GM18868 (cell line): ENCODE data around the gene AOAH.

Experiments
- ATAC-seq: cut with Tn5 transposase; IDR thresholded peaks from one replicate; pipeline ENCODE4 v1.9.1; 2021; ENCODE audit warnings: mild to moderate bottlenecking, moderate library complexity; ENCODE audit not compliant: unreplicated experiment

The AOAH gene

DNA sequence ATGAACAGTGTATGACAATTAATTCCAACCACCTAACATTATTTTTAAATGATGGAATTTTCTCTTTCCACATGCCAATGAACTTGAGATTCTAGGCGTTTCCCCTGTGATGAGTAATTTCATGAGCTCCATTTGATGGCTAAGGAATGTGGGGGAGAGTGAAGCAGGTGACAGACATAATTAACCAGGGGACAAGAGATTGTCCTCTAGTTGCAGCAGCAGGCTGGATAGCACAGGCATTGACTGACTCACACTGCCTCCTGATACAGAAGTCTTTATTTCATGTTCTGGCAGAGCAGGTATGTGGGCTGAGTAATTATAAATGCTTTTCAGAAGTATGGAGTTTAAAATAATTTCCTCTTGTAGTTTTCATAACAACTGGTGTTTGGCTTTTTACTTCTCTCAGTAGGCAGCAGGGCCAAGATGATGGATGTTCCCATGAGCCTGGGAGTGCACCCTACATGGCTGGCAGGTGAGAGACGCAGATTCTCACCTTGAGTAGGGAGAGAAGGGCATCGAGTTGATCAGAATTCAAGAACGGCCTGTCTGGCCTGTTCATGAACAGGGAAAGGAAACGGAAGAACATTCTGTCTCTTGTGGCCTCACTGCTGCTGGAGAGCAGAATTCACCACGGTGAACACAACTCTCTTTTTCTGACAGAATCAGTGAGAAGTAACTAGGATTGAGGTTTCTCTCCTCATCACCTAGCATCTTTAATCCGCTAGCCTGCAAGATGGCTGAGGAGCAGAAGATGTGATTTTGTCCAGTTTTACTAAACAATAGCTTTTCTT lies 118.8 kb downstream of the AOAH start:
- ATAC-seq = no peak

DNA sequence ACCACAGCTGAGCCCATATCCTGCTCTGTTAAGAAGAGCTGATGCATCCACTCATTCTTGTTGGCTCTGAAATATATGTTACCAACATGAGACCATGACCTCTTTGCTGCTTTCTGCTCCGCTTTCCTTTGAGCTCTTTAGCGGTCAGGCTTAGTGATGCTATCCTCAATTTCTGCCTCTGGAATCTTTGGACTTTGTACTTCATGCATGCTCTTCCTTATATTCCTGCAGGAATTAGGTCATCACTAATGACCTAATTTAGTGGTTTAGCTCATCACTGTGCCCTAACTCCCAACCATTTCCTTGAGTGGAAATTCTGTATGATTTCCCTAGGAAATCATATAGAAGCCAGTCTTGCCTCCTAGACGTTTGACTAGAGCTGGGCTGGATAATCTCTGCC lies 119.5 kb downstream of the AOAH start:
- ATAC-seq = no peak

DNA sequence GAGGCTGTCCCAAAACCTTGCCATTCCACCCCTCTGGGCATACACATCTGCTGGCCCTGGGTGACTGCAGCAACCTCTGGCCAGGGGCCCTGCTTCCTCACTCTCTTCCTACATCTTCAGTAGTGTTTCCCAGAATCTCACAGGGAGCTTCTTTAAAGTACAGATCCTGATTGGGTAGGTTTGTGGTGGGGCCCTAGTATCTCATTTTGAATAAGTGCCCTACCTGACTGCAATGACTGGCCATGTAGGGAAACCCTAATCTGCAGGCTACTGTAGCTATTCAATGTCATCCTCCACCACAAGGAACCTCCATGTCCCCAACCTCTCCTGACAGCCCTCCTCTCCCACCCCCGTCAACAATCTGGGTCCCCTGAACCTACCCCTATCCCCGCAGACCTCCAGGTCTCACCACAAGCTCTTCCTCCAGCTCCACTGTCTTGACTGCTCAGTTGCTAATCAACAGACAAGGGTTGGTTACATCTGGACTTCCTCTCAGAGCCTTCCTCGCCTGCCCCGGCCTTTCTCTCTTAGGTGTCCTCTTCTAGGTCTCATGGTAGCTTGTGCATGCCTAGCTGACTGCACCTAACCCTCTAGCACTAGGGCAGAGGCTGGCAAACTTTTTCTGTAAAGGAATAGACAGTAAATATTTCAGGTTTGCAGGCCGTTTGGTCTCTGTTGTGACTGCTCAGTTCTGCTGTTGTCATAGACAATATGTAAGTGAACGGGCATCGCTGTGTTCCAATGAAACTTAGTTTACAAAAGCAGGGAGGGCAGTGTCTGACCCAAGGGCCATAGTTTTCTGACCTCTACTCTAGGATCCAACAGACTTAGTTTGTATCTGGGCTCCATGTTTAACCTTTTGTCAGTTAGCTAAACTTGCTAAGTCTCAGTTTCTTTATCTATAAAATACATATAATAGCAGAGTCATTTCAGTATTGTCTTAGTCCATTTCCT lies 121.1 kb downstream of the AOAH start:
- no peak for ATAC-seq

DNA sequence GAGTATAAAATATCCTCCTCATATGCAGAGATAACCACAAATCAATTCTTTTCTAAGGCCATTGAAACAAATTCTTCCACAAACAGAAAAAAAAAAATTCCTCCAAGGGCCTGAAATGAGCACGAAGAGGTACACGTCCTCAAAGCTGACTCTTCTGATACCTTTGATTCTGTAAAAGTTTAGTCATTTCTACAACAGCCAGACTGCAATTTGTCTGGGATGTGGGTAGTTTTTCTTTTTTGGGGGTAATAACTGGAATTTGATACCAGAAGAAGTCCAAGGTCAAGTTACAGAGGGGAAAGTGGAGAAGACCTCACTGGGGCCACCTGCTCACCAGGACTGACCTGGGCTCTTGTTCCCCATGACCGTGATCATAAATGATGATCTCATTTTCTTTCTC lies 121.8 kb downstream of the AOAH start:
- no peak for ATAC-seq

DNA sequence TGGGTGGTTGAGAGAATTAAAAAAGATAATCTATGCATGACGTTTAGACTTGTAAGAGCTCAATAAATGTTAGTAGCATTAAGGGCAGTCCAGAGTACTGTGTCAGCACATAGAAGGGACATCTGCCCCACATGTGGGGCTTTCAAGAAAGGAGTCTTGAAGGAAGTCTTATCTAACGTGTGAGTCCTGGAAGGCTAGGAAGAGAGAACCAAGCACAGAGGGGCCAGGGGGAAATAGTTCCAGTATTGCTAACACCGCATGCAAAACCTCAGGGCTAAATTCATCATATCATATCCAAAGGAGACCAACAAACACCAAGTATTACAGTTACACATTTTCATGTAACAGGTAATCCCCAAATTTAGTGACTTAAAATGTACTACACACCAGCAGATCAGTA lies 122.7 kb downstream of the AOAH start:
- ATAC-seq = no peak

DNA sequence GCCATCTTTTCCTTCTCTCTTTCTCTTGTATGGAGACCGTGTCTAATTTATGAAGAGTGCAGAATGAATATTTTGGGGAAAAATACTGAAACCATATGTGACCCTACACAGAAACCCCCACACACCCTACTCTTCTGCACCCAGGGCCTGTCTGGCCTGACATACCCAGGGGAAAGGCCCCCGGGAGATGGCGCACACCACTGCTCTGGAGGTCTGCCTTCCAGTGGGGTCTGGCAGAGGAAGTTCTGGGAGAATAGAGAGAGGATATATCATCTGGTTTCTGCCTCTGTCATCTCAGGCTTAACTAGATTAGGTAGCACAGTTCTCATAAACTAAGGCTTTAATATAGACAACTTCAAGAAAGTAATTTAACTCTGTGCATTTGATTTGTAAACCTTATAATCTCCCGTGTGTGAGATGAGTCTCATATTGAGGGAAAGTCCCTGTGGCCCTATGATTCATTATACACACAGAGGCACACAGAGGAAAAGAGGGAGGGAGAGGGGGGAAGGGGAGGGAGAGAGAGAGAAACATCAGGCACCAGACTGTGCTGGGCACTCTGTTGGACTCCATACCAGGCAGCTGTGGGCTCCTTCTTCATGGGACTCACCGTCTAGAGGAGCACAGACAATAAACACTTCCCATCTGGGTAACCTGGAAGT lies 123.3 kb downstream of the AOAH start:
- ATAC-seq = peak; percentile 78

DNA sequence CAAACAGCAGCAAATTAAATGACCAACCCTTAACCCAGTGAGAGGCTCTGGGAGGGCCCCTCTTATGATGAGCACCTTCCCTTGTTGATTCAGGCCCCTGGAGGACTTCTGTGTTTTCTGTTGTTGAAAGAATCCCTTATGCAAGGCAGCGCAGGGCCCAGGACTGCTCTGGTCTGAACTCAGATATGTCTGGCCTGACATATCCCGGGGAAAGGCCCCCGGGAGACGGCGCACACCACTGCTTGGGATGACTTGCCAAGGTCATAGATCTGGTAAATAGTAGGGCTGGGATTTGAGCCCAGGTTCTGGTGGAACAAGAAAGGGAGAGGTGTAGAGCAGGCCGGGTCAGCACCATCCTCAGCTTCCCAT lies 124.0 kb downstream of the AOAH start:
- no peak for ATAC-seq

DNA sequence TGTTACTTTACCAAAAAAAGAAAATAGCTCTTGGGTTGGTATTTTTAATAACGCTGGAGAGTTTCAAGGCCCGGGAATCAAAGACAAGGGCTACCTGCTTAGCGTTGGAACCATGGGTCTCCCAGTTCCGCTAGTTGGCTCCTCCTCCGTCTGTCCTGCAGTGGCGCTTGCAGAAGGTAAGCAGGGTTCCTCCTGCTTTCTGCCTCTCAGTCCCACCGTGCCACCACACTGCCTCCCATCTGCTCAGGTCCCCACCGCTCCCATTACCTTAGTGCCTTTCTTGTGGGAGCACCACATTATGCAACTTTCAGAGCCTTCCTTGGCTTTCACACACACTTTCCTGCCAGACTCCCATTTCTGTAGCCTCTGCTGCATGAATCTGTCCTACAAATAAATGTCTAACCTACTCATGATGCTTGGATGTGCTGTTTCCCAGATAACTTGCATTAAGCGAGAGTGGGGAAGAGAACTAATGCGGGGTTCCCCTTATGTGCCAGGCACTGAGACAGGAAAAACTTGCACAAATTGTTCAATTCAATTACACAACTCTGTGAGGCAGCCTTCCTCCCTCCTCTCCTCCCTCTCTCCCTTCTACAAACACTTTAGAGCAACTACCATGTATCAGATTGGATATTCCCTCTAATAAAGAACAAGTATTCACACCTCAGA lies 124.5 kb downstream of the AOAH start:
- no peak for ATAC-seq

DNA sequence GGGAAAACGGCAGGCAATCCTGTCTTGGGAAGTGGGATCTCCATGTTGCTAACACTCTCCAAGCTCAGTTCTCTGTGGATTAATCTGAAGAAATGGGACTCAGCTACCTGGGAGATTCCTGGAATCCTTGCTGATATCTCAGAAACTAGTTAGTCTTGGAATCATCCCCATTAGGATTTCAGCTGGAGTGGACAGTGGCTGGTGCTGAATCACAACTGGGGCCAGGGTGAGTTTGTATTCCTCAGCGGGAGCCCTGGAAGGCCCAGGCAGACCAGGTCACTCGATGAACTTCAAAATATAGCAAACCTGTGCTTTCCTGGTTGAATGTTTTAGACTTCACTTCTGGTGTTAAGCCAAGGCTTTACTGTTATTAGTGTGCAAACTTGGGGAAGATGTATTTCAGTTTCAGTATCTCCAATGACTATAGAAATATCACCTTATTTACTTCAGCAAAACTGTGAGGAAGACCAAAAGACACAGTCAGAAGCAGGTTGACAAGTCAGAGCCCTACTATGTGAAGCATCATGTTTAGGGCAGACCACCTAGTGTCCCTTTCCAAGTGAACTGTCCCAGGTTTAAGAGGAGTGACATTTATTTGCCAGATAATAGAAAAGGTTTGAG lies 126.1 kb downstream of the AOAH start:
- ATAC-seq = no peak

DNA sequence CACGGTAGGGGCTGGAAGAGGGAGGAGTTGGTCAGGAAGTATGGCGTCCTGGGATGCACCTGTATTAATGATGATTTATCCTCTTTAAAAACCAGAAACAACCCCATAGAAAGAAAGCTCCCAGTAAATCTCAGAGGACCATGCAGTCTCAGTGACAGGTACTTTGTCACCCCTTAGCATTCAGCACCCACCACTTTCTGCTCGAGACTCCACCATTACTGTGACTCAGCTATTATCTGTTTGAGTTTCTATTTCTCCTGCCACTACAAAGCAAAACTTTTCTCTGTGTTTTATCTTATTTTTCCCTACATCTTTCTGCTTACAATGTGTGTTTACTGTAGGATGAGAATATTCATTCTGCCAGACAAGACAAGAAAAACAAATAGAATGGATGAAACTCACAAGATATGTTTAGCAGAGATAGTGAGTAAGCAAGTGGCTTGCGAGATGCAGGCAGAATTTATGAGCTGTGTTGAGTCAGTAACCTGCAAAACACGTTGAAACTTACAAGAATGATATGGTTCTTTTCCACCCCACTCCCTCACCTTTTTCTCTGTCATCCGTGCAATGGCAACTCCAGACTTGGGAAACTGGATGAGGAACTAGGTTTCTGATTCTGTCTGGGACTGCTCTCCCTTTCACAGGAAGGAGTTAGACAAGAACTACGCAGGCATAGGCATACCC lies 127.1 kb downstream of the AOAH start:
- no peak for ATAC-seq

DNA sequence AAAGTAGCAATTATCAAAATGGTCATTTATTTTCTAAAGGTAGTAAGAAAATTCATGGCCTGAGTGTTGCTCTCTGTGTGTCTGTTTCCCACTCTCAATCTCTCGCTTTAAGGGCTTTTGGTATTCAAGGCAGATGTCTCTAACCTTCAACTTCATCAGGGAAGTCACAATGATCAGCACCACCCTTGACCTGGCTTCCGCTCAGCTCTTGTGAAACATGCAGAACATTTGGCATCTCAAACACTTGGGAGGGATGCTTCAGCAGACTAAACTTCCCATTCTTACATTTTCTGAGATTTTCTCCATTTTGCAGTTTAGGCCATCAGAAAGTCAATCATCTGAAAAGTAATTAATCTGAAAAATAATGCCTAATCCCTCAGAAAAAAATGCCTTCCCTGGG lies 129.8 kb downstream of the AOAH start:
- ATAC-seq = no peak

DNA sequence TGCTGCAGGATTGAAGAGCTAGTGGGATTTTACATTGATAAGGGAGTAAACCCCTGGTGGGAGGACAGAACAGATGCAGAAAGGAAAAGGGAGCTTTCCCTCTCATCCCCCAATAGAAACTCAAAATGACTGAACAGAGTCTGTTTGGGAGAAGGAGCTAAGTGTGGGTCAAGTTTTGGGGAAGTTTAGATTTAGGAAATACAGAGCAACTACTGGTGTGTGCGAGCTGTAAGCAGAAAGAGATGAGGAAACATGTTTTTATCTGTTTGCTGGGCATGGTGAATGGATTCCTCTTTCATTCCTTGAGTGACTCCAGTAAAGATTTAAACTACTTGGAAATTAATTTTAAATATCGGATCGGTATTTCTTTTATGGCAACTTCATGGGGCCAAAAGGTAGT lies 132.7 kb downstream of the AOAH start:
- ATAC-seq = no peak

DNA sequence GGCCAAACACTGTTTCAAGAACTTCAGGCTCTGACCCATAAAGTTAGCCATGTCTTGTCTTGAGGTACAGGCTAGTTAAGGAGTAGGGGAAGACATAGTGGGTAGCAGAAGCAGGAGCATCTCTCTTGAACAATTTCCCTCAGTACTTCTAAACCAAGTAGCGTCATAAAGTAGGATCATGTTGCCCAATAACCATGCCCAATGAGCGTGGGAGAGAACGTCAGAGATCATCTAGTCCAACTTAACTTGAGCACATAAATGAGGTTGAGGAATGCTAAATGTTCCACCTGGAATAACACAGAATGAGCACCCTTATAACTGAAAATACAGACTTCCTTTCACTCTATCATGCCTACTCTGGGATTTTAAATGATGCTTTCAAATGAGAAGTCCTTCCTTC lies 134.9 kb downstream of the AOAH start:
- ATAC-seq = no peak

DNA sequence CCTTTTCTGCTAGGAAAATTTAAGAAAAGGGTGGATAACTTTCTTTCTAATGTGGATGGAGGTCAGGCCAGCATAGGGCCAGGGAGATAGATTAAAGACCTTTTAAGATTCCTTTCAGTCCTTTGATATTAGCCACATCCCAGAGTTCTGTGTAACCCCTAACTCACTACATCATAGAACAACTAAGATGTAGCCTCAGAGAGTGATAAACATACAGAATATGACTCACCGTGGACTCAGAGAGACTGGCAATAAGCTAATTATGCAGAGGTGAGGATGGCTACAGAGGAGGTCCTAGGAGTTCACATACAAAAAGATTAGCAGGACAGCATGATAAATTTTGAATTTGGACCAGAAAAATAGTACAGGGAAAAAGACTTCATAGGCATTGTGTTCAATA lies 141.0 kb downstream of the AOAH start:
- no peak for ATAC-seq

DNA sequence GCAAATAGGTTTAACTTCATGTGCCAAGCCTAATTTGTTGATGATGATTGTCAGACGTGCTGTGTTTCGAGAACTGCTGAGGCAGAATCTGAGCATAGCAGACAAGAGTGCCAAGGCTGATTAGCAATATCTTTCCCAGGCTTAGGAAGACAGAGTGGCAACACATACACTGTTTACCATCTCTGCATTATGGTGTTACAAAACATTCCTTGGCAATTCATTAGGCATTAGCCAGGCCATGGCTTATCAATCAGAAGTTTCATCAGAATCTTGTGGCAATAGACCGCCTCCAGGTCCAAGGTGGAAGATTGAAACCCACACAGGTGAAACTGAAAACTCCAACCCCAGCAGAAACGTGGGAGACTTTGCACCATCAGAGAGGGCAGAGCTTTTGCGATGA lies 148.5 kb downstream of the AOAH start:
- no peak for ATAC-seq

DNA sequence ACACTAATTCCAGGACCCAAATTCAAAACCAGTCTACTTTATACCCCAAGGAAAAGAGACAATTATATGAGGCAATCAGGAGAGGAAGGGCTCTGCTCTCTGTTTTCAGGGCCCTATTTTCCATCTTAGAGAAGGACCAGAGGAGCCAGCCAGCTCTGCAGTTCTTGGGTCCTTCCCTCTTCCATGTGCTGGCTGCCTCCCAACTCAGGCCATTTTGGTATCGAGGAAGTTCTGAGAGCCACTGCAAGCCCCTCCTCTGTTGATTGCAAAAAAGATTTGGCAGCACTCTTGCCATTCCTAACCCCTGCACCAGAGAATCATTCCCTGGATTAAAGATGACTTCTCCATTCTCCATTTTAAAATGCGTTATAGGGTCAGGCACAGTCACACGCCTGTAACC lies 151.2 kb downstream of the AOAH start:
- ATAC-seq = no peak

DNA sequence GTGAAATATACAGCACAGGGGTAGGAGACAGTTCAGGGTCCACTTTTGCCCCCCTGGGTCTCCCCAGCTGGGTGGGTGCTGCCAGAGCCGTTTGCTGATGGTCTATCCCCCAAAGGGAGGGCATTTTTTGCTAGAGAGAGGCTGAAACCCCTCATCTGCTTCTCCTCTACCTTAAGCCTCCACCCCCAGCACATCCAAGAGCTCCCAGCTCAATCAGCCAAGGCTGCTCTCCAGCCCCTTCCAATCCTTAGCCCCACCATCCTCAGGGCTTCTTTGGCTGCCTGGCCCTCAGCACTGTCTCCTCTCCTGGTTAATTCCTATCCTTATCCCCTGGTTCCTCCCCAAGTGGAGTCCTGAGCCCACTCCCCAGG lies 153.1 kb downstream of the AOAH start:
- ATAC-seq = no peak

DNA sequence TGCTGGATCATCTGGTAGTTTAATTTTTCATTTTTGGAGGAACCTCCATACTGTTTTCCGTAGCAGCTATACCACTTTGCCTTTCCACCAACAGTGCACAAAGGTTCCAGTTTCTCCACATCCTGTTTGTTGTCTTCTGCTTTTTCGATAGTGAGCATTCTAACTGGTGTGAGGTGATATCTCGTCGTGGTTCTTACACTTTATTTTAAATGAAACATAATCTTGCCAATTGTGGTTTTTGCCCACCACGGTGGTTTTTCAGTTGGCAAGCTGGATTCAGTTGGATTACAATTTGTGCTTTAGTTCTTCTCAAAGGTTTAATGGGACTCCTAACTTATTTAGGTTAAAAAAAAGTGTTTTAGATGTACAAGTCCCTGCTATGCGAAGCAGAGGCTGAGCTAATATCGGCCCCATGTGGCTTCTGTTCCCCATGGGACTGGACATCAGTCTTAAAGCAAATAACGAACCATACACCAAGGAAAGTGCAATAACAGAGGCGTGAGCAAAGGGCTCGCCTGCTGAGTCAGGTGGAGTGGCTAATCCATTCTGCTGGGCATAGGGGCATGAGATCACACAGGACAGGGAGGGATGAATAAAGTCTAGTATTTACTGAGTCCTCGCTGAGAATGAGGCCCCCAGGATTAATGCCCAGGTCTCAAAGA lies 153.6 kb downstream of the AOAH start:
- no peak for ATAC-seq

DNA sequence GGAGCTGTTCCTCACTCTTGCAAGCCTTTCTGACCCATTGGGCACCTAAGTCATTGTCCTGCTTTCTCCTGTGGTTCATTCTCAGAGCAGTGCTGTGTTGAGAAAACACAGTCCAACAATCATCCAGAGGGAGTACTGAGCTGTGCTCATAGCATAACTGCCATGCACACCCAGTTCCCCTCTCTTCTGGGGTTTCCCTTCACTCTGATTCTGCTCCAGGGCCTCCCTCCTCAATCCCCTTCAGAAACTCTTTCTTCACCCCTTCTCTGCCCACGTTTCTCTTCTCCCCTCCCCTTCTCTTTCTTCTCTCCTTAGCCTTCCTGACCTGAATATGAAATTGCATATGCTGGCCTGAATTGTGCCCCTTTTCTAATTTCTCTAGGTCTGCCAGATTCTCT lies 155.8 kb downstream of the AOAH start:
- ATAC-seq = no peak
